DND-41 (cell line): ENCODE data around the gene DNAJC17.

Source experiments
- ATAC-seq: fragments of 200-7000 bp; cut with Tn5 transposase; 3 replicates; pipeline ENCODE4 v1.9.1; 2021; ENCODE audit warnings: low read depth; ENCODE audit not compliant: insufficient read depth
- DNase-seq: peaks from one replicate; pipeline ENCODE4 v3.0.0-alpha.2; 2020
- H2AFZ ChIP-seq: 2 replicates; pipeline ENCODE4 v1.6.0; 2012; ENCODE audit warnings: low read depth, low read length
- H3K27ac ChIP-seq: 2 replicates; pipeline ENCODE4 v1.5.1; 2012; ENCODE audit warnings: low read length, inconsistent platforms
- H3K27me3 ChIP-seq: fragments of 200-600 bp; sonication (generic); 2 replicates; pipeline ENCODE4 v1.6.0; 2012; ENCODE audit warnings: low read length, mild to moderate bottlenecking, inconsistent platforms; ENCODE audit not compliant: insufficient read depth, poor library complexity
- H3K36me3 ChIP-seq: 2 replicates; pipeline ENCODE4 v1.5.1; 2012; ENCODE audit warnings: low read length, inconsistent platforms; ENCODE audit not compliant: insufficient read depth
- H3K4me1 ChIP-seq: 2 replicates; pipeline ENCODE4 v1.5.1; 2012; ENCODE audit warnings: mild to moderate bottlenecking, low read length; ENCODE audit not compliant: insufficient read depth
- H3K4me2 ChIP-seq: 2 replicates; pipeline ENCODE4 v1.6.0; 2012; ENCODE audit warnings: mild to moderate bottlenecking, moderate library complexity, low read length, inconsistent platforms; ENCODE audit not compliant: insufficient read depth
- H3K4me3 ChIP-seq, 2 experiments: fragments of 200-600 bp in 1 of 2; shearing (Covaris generic) in 1 of 2; 2 replicates each; pipeline ENCODE4 v1.5.1; 2012 to 2016; ENCODE audit warnings: inconsistent platforms in 2 of 2, low read length in 2 of 2, mild to moderate bottlenecking in 2 of 2, low read depth in 1 of 2, moderate library complexity in 1 of 2
- H3K79me2 ChIP-seq: 2 replicates; pipeline ENCODE4 v1.6.0; 2012; ENCODE audit warnings: low read length, inconsistent platforms; ENCODE audit not compliant: insufficient read depth
- H3K9ac ChIP-seq: 2 replicates; pipeline ENCODE4 v1.6.0; 2012; ENCODE audit warnings: low read depth, mild to moderate bottlenecking, inconsistent platforms, low read length, moderate library complexity
- H3K9me3 ChIP-seq: 2 replicates; pipeline ENCODE4 v1.5.1; 2012; ENCODE audit warnings: low read length, moderate library complexity, mild to moderate bottlenecking, inconsistent platforms; ENCODE audit not compliant: insufficient read depth, severe bottlenecking
- H4K20me1 ChIP-seq: 2 replicates; pipeline ENCODE4 v1.6.0; 2012; ENCODE audit warnings: low read length; ENCODE audit not compliant: insufficient read depth
- EZH2 ChIP-seq: IDR thresholded peaks from 3 replicates; pipeline ENCODE4 v1.6.1; 2012; ENCODE audit warnings: borderline replicate concordance, low read depth, mild to moderate bottlenecking, moderate library complexity, low read length, inconsistent platforms; ENCODE audit not compliant: severe bottlenecking
- TF ChIP-seq, protein P1 (sequence below): IDR thresholded peaks from 2 replicates; pipeline ENCODE4 v1.5.1; 2012; ENCODE audit warnings: borderline replicate concordance, low read length, moderate library complexity, mild to moderate bottlenecking; ENCODE audit not compliant: poor library complexity, severe bottlenecking; ENCODE audit errors: extremely low read depth

The DNAJC17 gene, protein sequence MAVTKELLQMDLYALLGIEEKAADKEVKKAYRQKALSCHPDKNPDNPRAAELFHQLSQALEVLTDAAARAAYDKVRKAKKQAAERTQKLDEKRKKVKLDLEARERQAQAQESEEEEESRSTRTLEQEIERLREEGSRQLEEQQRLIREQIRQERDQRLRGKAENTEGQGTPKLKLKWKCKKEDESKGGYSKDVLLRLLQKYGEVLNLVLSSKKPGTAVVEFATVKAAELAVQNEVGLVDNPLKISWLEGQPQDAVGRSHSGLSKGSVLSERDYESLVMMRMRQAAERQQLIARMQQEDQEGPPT

DNA sequence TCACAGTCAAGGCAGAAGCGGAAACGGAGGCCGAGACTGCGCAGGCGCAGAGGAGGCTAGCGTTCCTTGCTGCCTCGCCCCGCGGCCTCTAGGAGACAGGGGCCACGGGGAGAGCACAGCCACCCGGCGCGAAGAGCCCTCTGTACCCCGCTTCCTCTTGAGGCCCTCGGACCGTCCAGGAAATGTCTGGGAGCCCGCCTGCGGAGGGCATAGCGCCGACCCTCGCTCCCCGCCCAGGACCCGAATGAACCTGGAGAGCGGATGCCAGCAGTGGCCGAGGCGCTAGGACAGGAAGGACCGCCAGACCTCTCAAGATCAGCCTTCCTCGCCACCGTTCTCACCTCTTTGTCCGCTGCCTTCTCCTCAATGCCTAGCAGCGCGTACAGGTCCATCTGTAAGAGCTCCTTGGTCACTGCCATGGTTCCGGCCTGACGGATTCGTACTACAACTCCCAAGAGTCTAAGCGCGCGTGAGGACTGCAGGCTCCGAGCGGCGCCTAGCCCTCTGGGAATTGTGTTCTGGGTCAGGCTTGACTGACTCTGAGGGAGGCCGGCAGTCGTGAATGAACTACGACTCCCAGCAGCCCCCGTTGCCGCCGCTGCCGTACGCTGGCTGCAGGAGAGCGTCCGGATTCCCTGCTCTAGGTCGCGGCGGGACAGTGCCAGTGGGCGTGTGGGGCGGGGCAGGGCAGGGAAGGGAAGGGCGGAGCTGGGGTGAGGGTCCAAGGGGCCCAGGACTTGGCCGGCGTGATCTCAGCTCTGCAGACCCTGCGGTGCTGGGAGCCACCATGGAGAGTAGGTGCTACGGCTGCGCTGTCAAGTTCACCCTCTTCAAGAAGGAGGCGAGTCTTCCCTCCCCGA, at the start of gene DNAJC17, which contains the start of gene ZFYVE19:
Gene DNAJC17 (minus strand): TSS at position 446 of the 860 bp plus-strand sequence. CDS start 27 bp downstream, at position 419.
Gene ZFYVE19 (plus strand): TSS at position 62 of the 860 bp plus-strand sequence. CDS start 501 bp downstream, at position 563.
- ATAC-seq (peak; percentile 98), DNase-seq (peak; percentile 95)
- Histone ChIP-seq H3K79me2 (peaks cover 47% of the 10 kb centered on the region), H3K27me3 (no peaks in the 10 kb centered on the region), H4K20me1 (no peaks in the 10 kb centered on the region), H3K9me3 (no peaks in the 10 kb centered on the region), H3K36me3 (peaks cover 19% of the 10 kb centered on the region), H3K27ac (peak within 1 kb of the TSS; percentile 97), H3K9ac (peak within 1 kb of the TSS; percentile 87), H3K4me3 (peak within 1 kb of the TSS; percentile 77 to 92), H3K4me1 (peaks cover 25% of the 10 kb centered on the region), H2AFZ (peak within 1 kb of the TSS; percentile 99), H3K4me2 (peak within 1 kb of the TSS; percentile 88)
- TF ChIP-seq, protein P1, sequence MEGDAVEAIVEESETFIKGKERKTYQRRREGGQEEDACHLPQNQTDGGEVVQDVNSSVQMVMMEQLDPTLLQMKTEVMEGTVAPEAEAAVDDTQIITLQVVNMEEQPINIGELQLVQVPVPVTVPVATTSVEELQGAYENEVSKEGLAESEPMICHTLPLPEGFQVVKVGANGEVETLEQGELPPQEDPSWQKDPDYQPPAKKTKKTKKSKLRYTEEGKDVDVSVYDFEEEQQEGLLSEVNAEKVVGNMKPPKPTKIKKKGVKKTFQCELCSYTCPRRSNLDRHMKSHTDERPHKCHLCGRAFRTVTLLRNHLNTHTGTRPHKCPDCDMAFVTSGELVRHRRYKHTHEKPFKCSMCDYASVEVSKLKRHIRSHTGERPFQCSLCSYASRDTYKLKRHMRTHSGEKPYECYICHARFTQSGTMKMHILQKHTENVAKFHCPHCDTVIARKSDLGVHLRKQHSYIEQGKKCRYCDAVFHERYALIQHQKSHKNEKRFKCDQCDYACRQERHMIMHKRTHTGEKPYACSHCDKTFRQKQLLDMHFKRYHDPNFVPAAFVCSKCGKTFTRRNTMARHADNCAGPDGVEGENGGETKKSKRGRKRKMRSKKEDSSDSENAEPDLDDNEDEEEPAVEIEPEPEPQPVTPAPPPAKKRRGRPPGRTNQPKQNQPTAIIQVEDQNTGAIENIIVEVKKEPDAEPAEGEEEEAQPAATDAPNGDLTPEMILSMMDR = peak; percentile 13
- TF ChIP-seq EZH2 = no peak

DNA sequence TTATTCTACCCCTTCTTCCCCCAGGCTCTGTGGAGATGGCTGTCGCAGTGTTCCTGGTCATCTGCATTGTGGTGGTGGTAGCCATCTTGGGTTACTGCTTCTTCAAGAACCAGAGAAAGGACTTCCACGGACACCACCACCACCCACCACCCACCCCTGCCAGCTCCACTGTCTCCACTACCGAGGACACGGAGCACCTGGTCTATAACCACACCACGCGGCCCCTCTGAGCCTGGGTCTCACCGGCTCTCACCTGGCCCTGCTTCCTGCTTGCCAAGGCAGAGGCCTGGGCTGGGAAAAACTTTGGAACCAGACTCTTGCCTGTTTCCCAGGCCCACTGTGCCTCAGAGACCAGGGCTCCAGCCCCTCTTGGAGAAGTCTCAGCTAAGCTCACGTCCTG, 49.5 kb upstream of the DNAJC17 start:
- Histone ChIP-seq H3K4me3 (no peak overlapping the region), H3K36me3 (no peaks in the 10 kb centered on the region), H3K27ac (no peak overlapping the region), H4K20me1 (no peaks in the 10 kb centered on the region), H3K79me2 (no peaks in the 10 kb centered on the region), H2AFZ (peak overlapping the region; percentile 65; the same call in 1 of the 2 replicates), H3K9me3 (no peaks in the 10 kb centered on the region), H3K9ac (no peak overlapping the region), H3K4me1 (peaks cover 9% of the 10 kb centered on the region), H3K27me3 (no peaks in the 10 kb centered on the region), H3K4me2 (no peak overlapping the region)
- ATAC-seq = no peak
- TF ChIP-seq, protein P1 = no peak
- no peak for TF ChIP-seq EZH2
- no peak for DNase-seq

DNA sequence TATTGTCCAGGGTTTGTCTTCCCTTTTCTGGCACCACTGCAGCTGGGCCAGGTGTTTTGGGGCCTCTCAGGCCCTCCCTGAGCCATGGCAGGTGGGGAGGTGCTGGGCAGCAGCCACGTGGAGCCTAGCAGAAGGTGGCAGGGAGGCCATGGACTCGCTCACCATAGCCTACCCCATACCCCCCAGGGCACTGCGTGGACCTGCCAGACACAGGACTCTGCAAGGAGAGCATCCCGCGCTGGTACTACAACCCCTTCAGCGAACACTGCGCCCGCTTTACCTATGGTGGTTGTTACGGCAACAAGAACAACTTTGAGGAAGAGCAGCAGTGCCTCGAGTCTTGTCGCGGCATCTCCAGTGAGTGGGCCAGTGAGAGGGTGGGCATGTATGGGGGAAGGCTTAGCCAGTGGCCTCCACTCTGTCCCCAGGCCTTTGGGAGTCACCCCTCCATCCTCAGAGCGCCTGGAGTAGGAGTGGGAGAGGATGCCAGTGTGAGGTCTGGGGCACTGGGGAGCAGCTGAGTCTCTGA, 48.5 kb upstream of the DNAJC17 start:
- Histone ChIP-seq H4K20me1 (no peaks in the 10 kb centered on the region), H3K9ac (no peak overlapping the region), H2AFZ (no peak overlapping the region), H3K36me3 (no peaks in the 10 kb centered on the region), H3K4me1 (peaks cover 9% of the 10 kb centered on the region), H3K4me3 (no peak overlapping the region), H3K27me3 (no peaks in the 10 kb centered on the region), H3K9me3 (no peaks in the 10 kb centered on the region), H3K79me2 (no peaks in the 10 kb centered on the region), H3K27ac (no peak overlapping the region), H3K4me2 (no peak overlapping the region)
- no peak for TF ChIP-seq EZH2
- TF ChIP-seq, protein P1 = no peak
- DNase-seq (no peak), ATAC-seq (no peak)
